ENCODE data around the gene AJAP1.

Gene AJAP1

GRCh38 chr1:4631321-4631720, 23.1 kb upstream of the AJAP1 start:
- no peak for DNase-seq (ENCODE audit: low read depth)
- H3K4me3 ChIP-seq (replicated peaks; ENCODE audit: low read depth, low read length): no peak overlapping the region
- TF ChIP-seq CTCF (IDR thresholded peaks at IDR 0.05; ENCODE audit: low read length, missing control alignments): no peak

GRCh38 chr1:4633346-4633745, 21.1 kb upstream of the AJAP1 start:
- TF ChIP-seq CTCF (IDR thresholded peaks at IDR 0.05; ENCODE audit: low read length, missing control alignments): no peak
- no peak overlapping the region for H3K4me3 ChIP-seq (replicated peaks; ENCODE audit: low read depth, low read length)
- no peak for DNase-seq (ENCODE audit: low read depth)

- no peak overlapping the region for H3K4me3 ChIP-seq (replicated peaks; ENCODE audit: low read depth, low read length)
- TF ChIP-seq CTCF (IDR thresholded peaks at IDR 0.05; ENCODE audit: low read length, missing control alignments): no peak
- DNase-seq (ENCODE audit: low read depth): no peak
Observed at GRCh38 chr1:4634156-4634792, 20.1 kb upstream of the AJAP1 start.

- DNase-seq (ENCODE audit: low read depth): no peak
- no peak overlapping the region for H3K4me3 ChIP-seq (replicated peaks; ENCODE audit: low read depth, low read length)
- TF ChIP-seq CTCF (IDR thresholded peaks at IDR 0.05; ENCODE audit: low read length, missing control alignments): no peak
Observed at GRCh38 chr1:4634793-4635406, 19.5 kb upstream of the AJAP1 start.

- TF ChIP-seq CTCF (IDR thresholded peaks at IDR 0.05; ENCODE audit: low read length, missing control alignments): no peak
- no peak overlapping the region for H3K4me3 ChIP-seq (replicated peaks; ENCODE audit: low read depth, low read length)
- no peak for DNase-seq (ENCODE audit: low read depth)
Observed at GRCh38 chr1:4636186-4636585, 18.2 kb upstream of the AJAP1 start.

- no peak for TF ChIP-seq CTCF (IDR thresholded peaks at IDR 0.05; ENCODE audit: low read length, missing control alignments)
- no peak for DNase-seq (ENCODE audit: low read depth)
- no peak overlapping the region for H3K4me3 ChIP-seq (replicated peaks; ENCODE audit: low read depth, low read length)
Observed at GRCh38 chr1:4636644-4637380, 17.6 kb upstream of the AJAP1 start.

All from fibroblast of pulmonary artery (primary cell).